ENCODE data around the gene LPIN1.
A peak's percentile ranks its signal among the peaks of the same experiment; 100 is the strongest.

The LPIN1 gene

GRCh38 chr2:11784747-11785610, 38.5 kb downstream of the LPIN1 start:
- DNase-seq, result peak in 49 of 58 donors; percentile 13 to 77 (median 48)

GRCh38 chr2:11785611-11785940, 39.1 kb downstream of the LPIN1 start:
- no peak for DNase-seq

GRCh38 chr2:11786191-11786590, 39.8 kb downstream of the LPIN1 start:
- DNase-seq, result no peak

GRCh38 chr2:11786592-11786991, 40.2 kb downstream of the LPIN1 start:
- no peak for DNase-seq

GRCh38 chr2:11787991-11788390, 41.6 kb downstream of the LPIN1 start:
- DNase-seq, result no peak

GRCh38 chr2:11788461-11789124, 42.2 kb downstream of the LPIN1 start:
- no peak for DNase-seq

- DNase-seq, result no peak
Measured at GRCh38 chr2:11789243-11789642, 42.8 kb downstream of the LPIN1 start.

GRCh38 chr2:11790228-11790627, 43.8 kb downstream of the LPIN1 start:
- DNase-seq, result no peak

- no peak for DNase-seq
Measured at GRCh38 chr2:11795590-11795989, 49.2 kb downstream of the LPIN1 start.

GRCh38 chr2:11796190-11797171, 50.0 kb downstream of the LPIN1 start:
- no peak for DNase-seq

GRCh38 chr2:11797846-11798245, 51.4 kb downstream of the LPIN1 start:
- no peak for DNase-seq

- DNase-seq, result peak in 2 of 58 donors; percentile 7 to 27
Measured at GRCh38 chr2:11798701-11799435, 52.4 kb downstream of the LPIN1 start.

- no peak for DNase-seq
Measured at GRCh38 chr2:11799826-11800225, 53.4 kb downstream of the LPIN1 start.

GRCh38 chr2:11802782-11803191, 56.4 kb downstream of the LPIN1 start:
- peak in 20 of 58 donors; percentile 8 to 50 (median 26) for DNase-seq

GRCh38 chr2:11805024-11805423, 58.6 kb downstream of the LPIN1 start:
- DNase-seq, result no peak

- DNase-seq, result no peak
Measured at GRCh38 chr2:11805920-11806319, 59.5 kb downstream of the LPIN1 start.

GRCh38 chr2:11807156-11808015, 61.0 kb downstream of the LPIN1 start:
- DNase-seq, result no peak

GRCh38 chr2:11808016-11808400, 61.6 kb downstream of the LPIN1 start:
- no peak for DNase-seq

GRCh38 chr2:11809586-11810236, 63.3 kb downstream of the LPIN1 start:
- DNase-seq, result no peak

Data from anterior cingulate cortex (tissue), 58 donors.